ENCODE results near the gene GAL. TPM values are rescaled to one million over a fixed set of nuclear protein-coding genes. Genes with fewer than 3 reads are reported as not detected.

GAL gene
- total RNA-seq, 4 donors from 2014 or later = 7.2 to 120 (median 29.8) TPM

- Histone ChIP-seq H3K9me3 (no peaks in the 10 kb centered on the region), H3K27ac (no peak overlapping the region), H3K4me3 (no peak overlapping the region), H3K36me3 (no peaks in the 10 kb centered on the region), H3K4me1 (no peaks in the 10 kb centered on the region), H3K27me3 (peaks cover 6% of the 10 kb centered on the region)
- WGBS = 87% methylated on average over 21 of the region's 33 CpGs
- TF ChIP-seq EP300 (IDR thresholded peaks at IDR 0.05) = no peak
- no peak for DNase-seq (ENCODE audit: low spot score in 2 of 2)
Observed at GRCh38 chr11:68670208-68670992, 13.9 kb upstream of the GAL start.

DNA sequence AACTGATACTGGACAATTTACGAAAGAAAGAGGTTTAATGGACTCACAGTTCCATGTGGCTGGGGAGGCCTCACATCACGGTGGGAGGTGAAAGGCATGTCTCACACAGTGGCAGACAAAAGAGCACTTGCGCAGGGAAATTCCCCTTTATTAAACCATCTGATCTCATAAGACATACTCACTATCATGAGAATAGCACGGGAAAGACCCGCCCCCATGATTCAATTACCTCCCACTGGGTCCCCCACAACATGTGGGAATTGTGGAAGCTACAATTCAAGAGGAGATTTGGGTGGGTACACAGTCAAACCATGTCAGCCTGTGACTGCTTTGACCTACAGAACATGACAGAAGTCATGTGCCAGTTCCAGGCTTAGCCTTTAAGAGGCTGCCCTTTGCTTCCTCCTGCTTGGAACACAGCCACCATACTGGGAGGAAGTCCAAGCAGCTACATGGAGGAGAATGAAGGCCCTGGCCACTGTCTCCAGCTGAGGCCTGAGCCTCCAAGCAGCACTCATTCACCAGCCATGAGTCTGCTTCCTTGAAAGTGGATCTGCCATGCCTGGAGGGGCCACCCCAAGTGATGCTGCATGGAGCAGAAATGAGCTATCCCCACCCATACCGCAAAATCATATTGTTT, 10.9 kb upstream of the GAL start:
- Histone ChIP-seq H3K9me3 (no peaks in the 10 kb centered on the region), H3K4me1 (peaks cover 7% of the 10 kb centered on the region), H3K36me3 (no peaks in the 10 kb centered on the region), H3K4me3 (no peak overlapping the region), H3K27ac (no peak overlapping the region), H3K27me3 (peaks cover 6% of the 10 kb centered on the region)
- TF ChIP-seq EP300 (IDR thresholded peaks at IDR 0.05) = no peak
- no peak for TF ChIP-seq POLR2A (IDR thresholded peaks at IDR 0.05)
- no peak for TF ChIP-seq CTCF (IDR thresholded peaks at IDR 0.05)
- no peak for TF ChIP-seq POLR2AphosphoS5 (IDR thresholded peaks at IDR 0.05)
- WGBS = 83% methylated on average over 6 of the region's 6 CpGs
- DNase-seq (ENCODE audit: low spot score in 2 of 2) = no peak

- Histone ChIP-seq H3K4me3 (no peak overlapping the region), H3K4me1 (peaks cover 7% of the 10 kb centered on the region), H3K36me3 (no peaks in the 10 kb centered on the region), H3K9me3 (no peaks in the 10 kb centered on the region), H3K27me3 (peaks cover 6% of the 10 kb centered on the region), H3K27ac (no peak overlapping the region)
- no peak for DNase-seq (ENCODE audit: low spot score in 2 of 2)
- TF ChIP-seq CTCF (IDR thresholded peaks at IDR 0.05) (no peak), POLR2A (IDR thresholded peaks at IDR 0.05) (no peak), EP300 (IDR thresholded peaks at IDR 0.05) (no peak), POLR2AphosphoS5 (IDR thresholded peaks at IDR 0.05) (no peak)
- 89% methylated on average over 9 of the region's 11 CpGs for WGBS
Observed at GRCh38 chr11:68673991-68674390, 10.4 kb upstream of the GAL start.

GRCh38 chr11:68674461-68674860, 9.9 kb upstream of the GAL start:
- DNase-seq (ENCODE audit: low spot score in 2 of 2) = no peak
- no peak overlapping the region for H3K27ac ChIP-seq
- H3K27me3 ChIP-seq = peaks cover 6% of the 10 kb centered on the region
- WGBS = 95% methylated on average over 16 of the region's 16 CpGs
- peaks cover 7% of the 10 kb centered on the region for H3K4me1 ChIP-seq
- H3K36me3 ChIP-seq = no peaks in the 10 kb centered on the region
- TF ChIP-seq EP300 (IDR thresholded peaks at IDR 0.05) = no peak
- TF ChIP-seq CTCF (IDR thresholded peaks at IDR 0.05) = no peak
- H3K9me3 ChIP-seq = no peaks in the 10 kb centered on the region
- H3K4me3 ChIP-seq = no peak overlapping the region

DNA sequence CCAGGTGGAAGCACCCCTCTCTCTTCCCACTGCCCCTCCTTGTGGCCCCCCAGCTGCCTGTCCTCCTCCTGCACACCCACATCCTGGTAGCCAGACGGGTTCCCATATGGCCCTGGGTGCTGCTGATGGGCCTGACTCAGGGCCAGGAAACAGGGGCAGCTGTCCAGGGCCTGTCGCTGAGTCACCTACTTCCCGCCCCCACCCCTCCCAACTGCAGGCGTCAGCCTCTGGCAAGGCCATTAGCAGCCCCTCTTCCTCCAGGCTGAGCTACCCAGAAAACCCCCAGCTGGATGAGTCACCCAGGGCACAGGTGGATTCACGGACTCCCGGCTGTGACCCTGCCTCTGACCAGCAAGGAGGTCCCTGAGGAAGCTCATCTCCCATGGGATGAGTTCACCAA, 6.9 kb upstream of the GAL start:
- TF ChIP-seq POLR2A (IDR thresholded peaks at IDR 0.05) (no peak), EP300 (IDR thresholded peaks at IDR 0.05) (no peak), CTCF (IDR thresholded peaks at IDR 0.05) (no peak), POLR2AphosphoS5 (IDR thresholded peaks at IDR 0.05) (no peak)
- Histone ChIP-seq H3K27ac (no peak overlapping the region), H3K9me3 (no peaks in the 10 kb centered on the region), H3K4me1 (peaks cover 7% of the 10 kb centered on the region), H3K36me3 (no peaks in the 10 kb centered on the region), H3K4me3 (no peak overlapping the region), H3K27me3 (peaks cover 6% of the 10 kb centered on the region)
- no peak for DNase-seq (ENCODE audit: low spot score in 2 of 2)
- WGBS = 16% methylated on average over 6 of the region's 6 CpGs

All from suprapubic skin (tissue), 4 donors.